Neuronal stem cell (in vitro differentiated cells): Measurements from ENCODE around the gene VPS36. TPM values are rescaled to one million over a fixed set of nuclear protein-coding genes. Genes with fewer than 3 reads are reported as not detected.

Experiments used
- DNase-seq: peaks from one replicate; pipeline ENCODE4 v3.0.0-alpha.2; 2013; ENCODE audit warnings: low spot score
- H2AFZ ChIP-seq: one replicate; pipeline ENCODE4 v1.6.1; 2013; ENCODE audit warnings: mild to moderate bottlenecking, low read length, inconsistent platforms
- H2AK5ac ChIP-seq: 2 replicates; pipeline ENCODE4 v1.6.1; 2013; ENCODE audit warnings: low read depth, mild to moderate bottlenecking, inconsistent platforms, low read length, moderate library complexity, mixed read lengths
- H2BK120ac ChIP-seq: 2 replicates; pipeline ENCODE4 v1.6.1; 2013; ENCODE audit warnings: low read depth, mild to moderate bottlenecking, inconsistent platforms, low read length, moderate library complexity, mixed read lengths
- H2BK12ac ChIP-seq: one replicate; pipeline ENCODE4 v1.6.1; 2013; ENCODE audit warnings: low read length, inconsistent platforms
- H2BK15ac ChIP-seq: 2 replicates; pipeline ENCODE4 v1.6.1; 2013; ENCODE audit warnings: mild to moderate bottlenecking, low read length, inconsistent platforms, mixed read lengths
- H2BK5ac ChIP-seq: one replicate; pipeline ENCODE4 v1.6.1; 2013; ENCODE audit warnings: inconsistent platforms, mild to moderate bottlenecking, low read length, moderate library complexity
- H3K14ac ChIP-seq: one replicate; pipeline ENCODE4 v1.6.1; 2013; ENCODE audit warnings: low read length, inconsistent platforms
- H3K18ac ChIP-seq: 2 replicates; pipeline ENCODE4 v1.6.1; 2013; ENCODE audit warnings: low read length, inconsistent platforms
- H3K23ac ChIP-seq: 2 replicates; pipeline ENCODE4 v1.6.1; 2013; ENCODE audit warnings: low read depth, mild to moderate bottlenecking, mixed read lengths, low read length, inconsistent platforms; ENCODE audit not compliant: poor library complexity
- H3K27ac ChIP-seq: replicated peaks from 3 replicates; pipeline ENCODE4 v1.5.1; 2013; ENCODE audit warnings: low read length, inconsistent platforms
- H3K27me3 ChIP-seq, 3 experiments: 2 replicates each; pipeline ENCODE4 v1.6.1; 2013; ENCODE audit warnings: low read length in 3 of 3, mild to moderate bottlenecking in 2 of 3, inconsistent platforms in 1 of 3, low read depth in 1 of 3, mixed read lengths in 1 of 3, moderate library complexity in 1 of 3; ENCODE audit not compliant: control insufficient read depth in 3 of 3, insufficient read depth in 3 of 3
- H3K36me3 ChIP-seq, 2 donors: replicated peaks in 1 of 2; 2 replicates each; pipeline ENCODE4 v1.6.1; 2013; ENCODE audit warnings: low read length in 2 of 2; ENCODE audit not compliant: control insufficient read depth in 2 of 2, insufficient read depth in 2 of 2
- H3K4ac ChIP-seq: 2 replicates; pipeline ENCODE4 v1.6.1; 2013; ENCODE audit warnings: inconsistent platforms, mild to moderate bottlenecking, low read length, moderate library complexity
- H3K4me1 ChIP-seq, 2 donors: 1 replicate in 1 of 2; 2 replicates in 1 of 2; pipeline ENCODE4 v1.6.1; 2013; ENCODE audit warnings: low read length in 2 of 2, low read depth in 1 of 2; ENCODE audit not compliant: control insufficient read depth in 2 of 2, insufficient read depth in 1 of 2
- H3K4me2 ChIP-seq: one replicate; pipeline ENCODE4 v1.6.1; 2013; ENCODE audit warnings: mild to moderate bottlenecking, low read length, inconsistent platforms; ENCODE audit not compliant: insufficient read depth, poor library complexity, severe bottlenecking
- H3K4me3 ChIP-seq, 2 donors: 2 replicates each; pipeline ENCODE4 v1.5.1; 2013; ENCODE audit warnings: low read length in 2 of 2, mild to moderate bottlenecking in 2 of 2, inconsistent platforms in 1 of 2, moderate library complexity in 1 of 2
- H3K79me1 ChIP-seq: one replicate; pipeline ENCODE4 v1.6.1; 2013; ENCODE audit warnings: low read depth, mild to moderate bottlenecking, inconsistent platforms, low read length, moderate library complexity
- H3K9ac ChIP-seq: one replicate; pipeline ENCODE4 v1.6.1; 2013; ENCODE audit warnings: mild to moderate bottlenecking, low read depth, low read length, inconsistent platforms; ENCODE audit not compliant: poor library complexity
- H3K9me3 ChIP-seq, 2 donors: replicated peaks in 1 of 2; 2 replicates each; pipeline versions ENCODE3 to v1.6.1; 2013; ENCODE audit warnings: low read length in 2 of 2, mild to moderate bottlenecking in 2 of 2, inconsistent platforms in 1 of 2, low read depth in 1 of 2, mixed read lengths in 1 of 2, moderate library complexity in 1 of 2; ENCODE audit not compliant: control insufficient read depth in 2 of 2, insufficient read depth in 1 of 2
- H4K8ac ChIP-seq: one replicate; pipeline ENCODE4 v1.6.1; 2013; ENCODE audit warnings: low read depth, mild to moderate bottlenecking, inconsistent platforms, low read length, moderate library complexity
- H4K91ac ChIP-seq: one replicate; pipeline ENCODE4 v1.6.1; 2013; ENCODE audit warnings: low read length, low read depth, mild to moderate bottlenecking, inconsistent platforms; ENCODE audit not compliant: poor library complexity
- WGBS, 2 donors: extraction: QIAGEN DNeasy Blood & Tissue Kit; methylation state at CpG; one replicate each; pipeline ENCODE4 v1.1.7; 2013; ENCODE audit warnings: missing lambda C conversion rate in 2 of 2, mixed read lengths in 1 of 2; ENCODE audit not compliant: insufficient read length in 2 of 2, insufficient replicate concordance in 1 of 2; ENCODE audit errors: extremely low coverage in 2 of 2; 5-methylcytosine and 5-hydroxymethylcytosine counted together
- small RNA-seq: library from polyadenylated mRNA; stranded (forward); fragments of <200 nt; extraction: miRNeasy Mini kit (QIAGEN cat#:217004); gene quantifications from one replicate; pipeline ENCODE3, GENCODE V24; 2013; ENCODE audit not compliant: insufficient read depth

VPS36 gene

DNA sequence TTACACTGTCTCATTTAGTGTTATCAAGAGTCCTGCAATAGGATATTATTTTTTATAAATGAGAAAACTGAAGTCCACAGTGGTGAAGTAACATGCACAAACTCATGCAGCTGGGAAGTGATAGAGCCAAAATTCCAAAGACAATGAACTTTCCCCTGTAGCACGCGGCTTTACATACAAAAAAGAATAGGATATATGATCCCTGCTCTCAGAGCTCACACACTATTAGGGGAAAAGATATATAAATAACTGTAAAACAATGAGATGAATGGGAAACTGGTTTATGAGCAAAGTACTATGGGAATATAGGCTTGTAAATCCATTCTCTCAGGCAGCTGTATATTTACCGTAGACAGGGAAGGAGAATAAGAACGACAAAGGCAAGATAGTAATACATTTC is 84.1 kb downstream of the VPS36 start:
- Histone ChIP-seq H2BK15ac (no peak overlapping the region), H3K27ac (no peak overlapping the region), H2AFZ (no peak overlapping the region), H3K27me3 (peaks cover 0 to 3% (median 0%) of the 10 kb centered on the region in 3 experiments), H3K14ac (no peak overlapping the region), H3K79me1 (no peaks in the 10 kb centered on the region), H2BK5ac (no peak overlapping the region), H3K18ac (no peak overlapping the region), H4K8ac (no peak overlapping the region), H3K4ac (no peak overlapping the region), H3K4me3 (no peak overlapping the region), H4K91ac (no peak overlapping the region), H3K9me3 (no peaks in the 10 kb centered on the region), H3K36me3 (no peaks in the 10 kb centered on the region), H2BK120ac (no peak overlapping the region), H2BK12ac (no peak overlapping the region), H3K4me2 (no peak overlapping the region), H3K9ac (no peak overlapping the region), H2AK5ac (no peak overlapping the region), H3K4me1 (no peaks in the 10 kb centered on the region), H3K23ac (no peak overlapping the region)
- no peak for DNase-seq
- no CpG with 5 or more reads among the region's 4 CpGs for WGBS, 2 donors

Small RNAs within 50 kb of the gene (small RNA-seq; reads per million reads assigned to genes)
- gene RNY4P24, result not detected
